Activated CD8-positive, alpha-beta memory T cell treated with anti-CD3 and anti-CD28 coated beads for 4 hours (primary cell): Measurements from ENCODE around the gene FZR1.
"Not testable (repeated sequence)": the region's sequence is repeated elsewhere in the genome, so short reads cannot be mapped to it uniquely, and the experiment has no call there.

Experiments used
- DNase-seq, 2 donors: peaks; one replicate each; pipeline ENCODE4 v3.0.0-alpha.2; 2020; ENCODE audit warnings: low read depth in 2 of 2

FZR1 gene

GRCh38 chr19:3546119-3546518, 40.0 kb downstream of the FZR1 start:
- DNase-seq: no peak

GRCh38 chr19:3547301-3547731, 41.2 kb downstream of the FZR1 start:
- no peak for DNase-seq

GRCh38 chr19:3547767-3548282, 41.7 kb downstream of the FZR1 start:
- no peak for DNase-seq

GRCh38 chr19:3548606-3549005, 42.5 kb downstream of the FZR1 start:
- no peak for DNase-seq

- no peak for DNase-seq
Measured at GRCh38 chr19:3549816-3550215, 43.7 kb downstream of the FZR1 start.

GRCh38 chr19:3550947-3551791, 45.1 kb downstream of the FZR1 start:
- no peak for DNase-seq

GRCh38 chr19:3551792-3552095, 45.6 kb downstream of the FZR1 start:
- DNase-seq: no peak

- DNase-seq: no peak
Measured at GRCh38 chr19:3554254-3555083, 48.4 kb downstream of the FZR1 start.

GRCh38 chr19:3555653-3556422, 49.7 kb downstream of the FZR1 start:
- DNase-seq: no peak

GRCh38 chr19:3556423-3556977, 50.4 kb downstream of the FZR1 start:
- no peak for DNase-seq

GRCh38 chr19:3556978-3557460, 50.9 kb downstream of the FZR1 start:
- DNase-seq: peak; percentile 41 to 57

GRCh38 chr19:3557461-3558248, 51.5 kb downstream of the FZR1 start, which contains the start of gene MFSD12:
Gene MFSD12, minus strand, starts transcription at chr19:3557586. Its CDS starts 183 bp downstream, at chr19:3557403.
- DNase-seq: peak; percentile 89

- DNase-seq: no peak
Measured at GRCh38 chr19:3563709-3564524, 57.8 kb downstream of the FZR1 start.

GRCh38 chr19:3565139-3565538, 59.0 kb downstream of the FZR1 start:
- DNase-seq: no peak

- not testable (repeated sequence) for DNase-seq
Measured at GRCh38 chr19:3570042-3570441, 63.9 kb downstream of the FZR1 start.

- no peak for DNase-seq
Measured at GRCh38 chr19:3570606-3571011, 64.5 kb downstream of the FZR1 start.

GRCh38 chr19:3572132-3572854, 66.2 kb downstream of the FZR1 start:
- peak; percentile 98 to 100 for DNase-seq

GRCh38 chr19:3572855-3573161, 66.7 kb downstream of the FZR1 start, which contains the start of gene HMG20B:
Gene HMG20B, plus strand, starts transcription at chr19:3572944. Its CDS starts 366 bp downstream, at chr19:3573310.
- no peak for DNase-seq
